ENCODE data around the gene RFPL2. TPM values are rescaled to one million over a fixed set of nuclear protein-coding genes. Genes with fewer than 3 reads are reported as not detected.

Gene RFPL2
- total and polyA plus RNA-seq, 2 experiments from 2014 or later, result 0.40 to 0.51 TPM

- DNase-seq (ENCODE audit: low read depth in 1 of 2, low spot score in 1 of 2), result no peak
- Histone ChIP-seq H3K9me3 (ENCODE audit: low read depth) (no peaks in the 10 kb centered on the region), H3K27me3 (peaks cover 3% of the 10 kb centered on the region), H3K27ac (no peak overlapping the region), H3K4me1 (ENCODE audit: low read depth) (peaks cover 13% of the 10 kb centered on the region), H3K36me3 (no peaks in the 10 kb centered on the region), H3K4me3 (no peak overlapping the region)
- TF ChIP-seq, protein P1, sequence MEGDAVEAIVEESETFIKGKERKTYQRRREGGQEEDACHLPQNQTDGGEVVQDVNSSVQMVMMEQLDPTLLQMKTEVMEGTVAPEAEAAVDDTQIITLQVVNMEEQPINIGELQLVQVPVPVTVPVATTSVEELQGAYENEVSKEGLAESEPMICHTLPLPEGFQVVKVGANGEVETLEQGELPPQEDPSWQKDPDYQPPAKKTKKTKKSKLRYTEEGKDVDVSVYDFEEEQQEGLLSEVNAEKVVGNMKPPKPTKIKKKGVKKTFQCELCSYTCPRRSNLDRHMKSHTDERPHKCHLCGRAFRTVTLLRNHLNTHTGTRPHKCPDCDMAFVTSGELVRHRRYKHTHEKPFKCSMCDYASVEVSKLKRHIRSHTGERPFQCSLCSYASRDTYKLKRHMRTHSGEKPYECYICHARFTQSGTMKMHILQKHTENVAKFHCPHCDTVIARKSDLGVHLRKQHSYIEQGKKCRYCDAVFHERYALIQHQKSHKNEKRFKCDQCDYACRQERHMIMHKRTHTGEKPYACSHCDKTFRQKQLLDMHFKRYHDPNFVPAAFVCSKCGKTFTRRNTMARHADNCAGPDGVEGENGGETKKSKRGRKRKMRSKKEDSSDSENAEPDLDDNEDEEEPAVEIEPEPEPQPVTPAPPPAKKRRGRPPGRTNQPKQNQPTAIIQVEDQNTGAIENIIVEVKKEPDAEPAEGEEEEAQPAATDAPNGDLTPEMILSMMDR (IDR thresholded peaks at IDR 0.05; ENCODE audit: low read depth, low read length), result no peak
These were observed 39.7 kb upstream of the RFPL2 start for GRCh38 chr22:32244547-32244946.

DNA sequence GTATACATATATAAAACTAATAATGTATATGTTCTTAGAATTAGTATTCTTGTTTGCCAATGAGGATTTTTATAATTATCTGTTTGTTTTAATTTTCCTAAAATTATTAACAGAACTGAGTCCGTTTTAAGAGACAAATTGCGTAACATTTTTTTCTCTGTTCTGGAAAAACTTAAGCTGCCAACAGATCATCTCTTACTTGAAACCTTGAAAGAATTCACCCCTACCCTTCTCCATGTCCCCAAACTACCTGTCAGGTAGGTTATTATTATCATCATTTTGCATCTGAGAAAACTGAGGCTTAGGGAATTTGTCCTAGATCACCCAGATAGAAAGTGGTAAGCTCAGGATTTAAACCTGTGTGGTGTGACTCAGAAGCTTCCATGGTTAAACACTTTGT lies 35.6 kb upstream of the RFPL2 start:
- DNase-seq (ENCODE audit: low read depth in 1 of 2, low spot score in 1 of 2), result no peak

DNA sequence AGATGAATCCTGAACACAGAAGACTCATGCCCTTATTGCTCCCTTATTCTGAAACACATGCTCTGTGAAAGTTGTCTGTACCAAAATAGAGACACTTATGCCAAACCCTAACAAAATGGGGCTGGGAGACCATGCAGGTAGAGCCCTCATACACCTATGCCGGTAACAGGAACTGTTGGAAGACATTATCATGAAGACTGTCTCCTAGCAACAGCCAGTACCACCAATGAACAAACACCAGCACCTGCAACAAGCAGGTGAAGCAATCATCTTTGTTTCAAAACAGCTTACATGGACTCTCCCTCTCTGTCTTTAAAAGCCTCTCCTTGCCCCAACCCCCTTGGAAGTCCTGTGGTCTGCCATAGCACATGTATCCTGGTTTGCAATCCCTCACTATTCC lies 33.0 kb upstream of the RFPL2 start:
- TF ChIP-seq, protein P1 (IDR thresholded peaks at IDR 0.05; ENCODE audit: low read depth, low read length), result no peak
- H3K36me3 ChIP-seq, result no peaks in the 10 kb centered on the region
- no peaks in the 10 kb centered on the region for H3K4me1 ChIP-seq (ENCODE audit: low read depth)
- DNase-seq (ENCODE audit: low read depth in 1 of 2, low spot score in 1 of 2), result no peak
- H3K27ac ChIP-seq, result no peak overlapping the region
- no peaks in the 10 kb centered on the region for H3K9me3 ChIP-seq (ENCODE audit: low read depth)
- peaks cover 3% of the 10 kb centered on the region for H3K27me3 ChIP-seq
- H3K4me3 ChIP-seq, result no peak overlapping the region

More for the DNA sequence above, 35.6 kb upstream of the RFPL2 start:
- no peaks in the 10 kb centered on the region for H3K4me1 ChIP-seq (ENCODE audit: low read depth)
- H3K4me3 ChIP-seq, result no peak overlapping the region
- no peak overlapping the region for H3K27ac ChIP-seq
- peaks cover 3% of the 10 kb centered on the region for H3K27me3 ChIP-seq
- H3K9me3 ChIP-seq (ENCODE audit: low read depth), result no peaks in the 10 kb centered on the region
- TF ChIP-seq, protein P1 (IDR thresholded peaks at IDR 0.05; ENCODE audit: low read depth, low read length), result no peak
- H3K36me3 ChIP-seq, result no peaks in the 10 kb centered on the region

DNA sequence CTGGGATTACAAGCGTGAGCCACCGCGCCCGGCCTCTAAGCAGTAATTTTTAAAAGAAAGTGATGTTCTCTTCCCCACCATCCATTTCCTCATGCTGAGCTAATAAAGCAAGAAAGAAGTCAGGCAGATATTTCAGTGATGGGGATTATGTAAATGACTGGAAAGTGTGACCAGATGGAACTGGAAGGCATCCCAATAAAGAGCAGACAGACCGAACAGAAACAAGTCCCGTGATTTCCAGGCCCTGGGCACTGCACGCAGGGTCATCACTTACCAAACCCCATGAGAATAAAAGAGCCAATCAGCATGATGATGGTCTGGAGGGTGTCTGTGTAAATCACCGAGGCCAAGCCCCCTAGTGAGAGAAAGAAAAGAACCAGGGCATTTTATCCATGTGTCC lies 32.1 kb upstream of the RFPL2 start:
- TF ChIP-seq, protein P1 (IDR thresholded peaks at IDR 0.05; ENCODE audit: low read depth, low read length), result no peak
- H3K36me3 ChIP-seq, result no peaks in the 10 kb centered on the region
- no peak overlapping the region for H3K4me3 ChIP-seq
- H3K9me3 ChIP-seq (ENCODE audit: low read depth), result no peaks in the 10 kb centered on the region
- no peaks in the 10 kb centered on the region for H3K4me1 ChIP-seq (ENCODE audit: low read depth)
- no peak overlapping the region for H3K27ac ChIP-seq
- H3K27me3 ChIP-seq, result no peaks in the 10 kb centered on the region
- no peak for DNase-seq (ENCODE audit: low read depth in 1 of 2, low spot score in 1 of 2)

- H3K27ac ChIP-seq, result no peak overlapping the region
- TF ChIP-seq, protein P1 (IDR thresholded peaks at IDR 0.05; ENCODE audit: low read depth, low read length), result no peak
- H3K27me3 ChIP-seq, result no peaks in the 10 kb centered on the region
- H3K9me3 ChIP-seq (ENCODE audit: low read depth), result no peaks in the 10 kb centered on the region
- DNase-seq (ENCODE audit: low read depth in 1 of 2, low spot score in 1 of 2), result no peak
- H3K4me3 ChIP-seq, result no peak overlapping the region
- no peaks in the 10 kb centered on the region for H3K4me1 ChIP-seq (ENCODE audit: low read depth)
- H3K36me3 ChIP-seq, result no peaks in the 10 kb centered on the region
These were observed 28.2 kb upstream of the RFPL2 start for GRCh38 chr22:32233091-32233490.
